ENCODE data around the gene TCN2.

The TCN2 gene

DNA sequence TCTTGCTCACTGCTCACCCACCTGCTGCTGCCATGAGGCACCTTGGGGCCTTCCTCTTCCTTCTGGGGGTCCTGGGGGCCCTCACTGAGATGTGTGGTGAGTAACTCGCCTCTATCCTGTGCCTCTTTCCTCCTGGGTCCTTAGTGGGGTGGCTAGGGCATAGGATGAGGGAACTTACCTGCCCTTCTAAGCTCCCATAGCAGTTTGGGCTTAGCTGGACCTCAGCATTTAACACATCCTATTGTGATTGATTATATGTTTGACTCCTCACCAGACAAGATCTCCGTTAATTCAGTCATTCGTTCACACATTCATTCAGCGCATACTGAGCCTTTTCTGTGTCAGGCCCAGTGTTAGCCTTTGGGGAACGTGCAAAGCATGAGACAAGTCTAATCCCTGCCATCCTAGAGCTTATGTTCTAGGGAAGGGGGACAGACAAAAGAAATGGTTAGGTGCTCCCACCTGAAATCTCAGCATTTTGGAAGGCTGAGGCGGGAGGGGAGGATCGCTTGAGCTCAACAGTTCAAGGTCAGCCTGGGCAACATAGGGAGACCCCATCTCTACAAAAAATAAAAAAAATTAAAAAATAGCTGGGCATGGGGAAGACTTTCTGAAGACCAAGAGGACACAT lies 441 bp downstream of the TCN2 start:
- ChIA-PET POLR2A (interaction anchor here (0.6 to 1.0 kb wide), 3 partner anchors 9 to 42 kb away, joined by 3 to 5 read pairs (median 5); no protein-coding TSS in a partner anchor), CTCF (interaction anchor here (1.0 to 5.1 kb wide), 10 partner anchors 9 to 320 kb away, joined by 3 to 58 read pairs (median 10); partner anchors contain the start of genes PES1 and SLC35E4)
- no peak for DNase-seq (ENCODE audit: extremely low spot score)
- TF ChIP-seq, protein P1, sequence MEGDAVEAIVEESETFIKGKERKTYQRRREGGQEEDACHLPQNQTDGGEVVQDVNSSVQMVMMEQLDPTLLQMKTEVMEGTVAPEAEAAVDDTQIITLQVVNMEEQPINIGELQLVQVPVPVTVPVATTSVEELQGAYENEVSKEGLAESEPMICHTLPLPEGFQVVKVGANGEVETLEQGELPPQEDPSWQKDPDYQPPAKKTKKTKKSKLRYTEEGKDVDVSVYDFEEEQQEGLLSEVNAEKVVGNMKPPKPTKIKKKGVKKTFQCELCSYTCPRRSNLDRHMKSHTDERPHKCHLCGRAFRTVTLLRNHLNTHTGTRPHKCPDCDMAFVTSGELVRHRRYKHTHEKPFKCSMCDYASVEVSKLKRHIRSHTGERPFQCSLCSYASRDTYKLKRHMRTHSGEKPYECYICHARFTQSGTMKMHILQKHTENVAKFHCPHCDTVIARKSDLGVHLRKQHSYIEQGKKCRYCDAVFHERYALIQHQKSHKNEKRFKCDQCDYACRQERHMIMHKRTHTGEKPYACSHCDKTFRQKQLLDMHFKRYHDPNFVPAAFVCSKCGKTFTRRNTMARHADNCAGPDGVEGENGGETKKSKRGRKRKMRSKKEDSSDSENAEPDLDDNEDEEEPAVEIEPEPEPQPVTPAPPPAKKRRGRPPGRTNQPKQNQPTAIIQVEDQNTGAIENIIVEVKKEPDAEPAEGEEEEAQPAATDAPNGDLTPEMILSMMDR (IDR thresholded peaks at IDR 0.05; ENCODE audit: control extremely low read depth, extremely low read depth, low read depth, missing control alignments), result no peak

DNA sequence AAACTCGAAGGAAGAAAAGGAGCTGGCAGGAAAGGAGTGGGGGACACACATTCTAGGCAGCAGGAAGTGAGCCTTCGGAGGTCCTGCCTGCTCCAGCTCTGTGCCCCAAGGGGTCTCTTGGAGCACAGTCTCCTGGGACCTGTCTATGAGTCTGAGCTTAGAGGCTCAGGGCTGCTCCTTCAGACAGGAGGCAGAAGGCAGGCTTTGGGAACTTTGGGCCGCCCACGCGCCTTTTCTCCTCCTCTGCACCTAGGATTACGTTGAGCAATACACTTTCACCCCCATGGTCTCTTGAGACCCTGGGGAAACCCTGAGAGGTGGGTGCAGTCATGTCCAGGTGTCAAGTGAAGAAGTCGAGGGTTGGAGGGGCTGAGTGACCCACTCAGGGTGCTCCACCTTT lies 965 bp downstream of the TCN2 start:
- ChIA-PET POLR2A (interaction anchor here (1.0 kb wide), 1 partner anchor 9 kb away, joined by 3 read pairs; no protein-coding TSS in a partner anchor), CTCF (interaction anchor here (1.0 to 5.1 kb wide), 9 partner anchors 9 to 321 kb away, joined by 3 to 58 read pairs (median 14); partner anchors contain the start of genes PES1 and SLC35E4)
- TF ChIP-seq, protein P1 (IDR thresholded peaks at IDR 0.05; ENCODE audit: control extremely low read depth, extremely low read depth, low read depth, missing control alignments), result no peak
- DNase-seq (ENCODE audit: extremely low spot score), result peak; percentile 39

DNA sequence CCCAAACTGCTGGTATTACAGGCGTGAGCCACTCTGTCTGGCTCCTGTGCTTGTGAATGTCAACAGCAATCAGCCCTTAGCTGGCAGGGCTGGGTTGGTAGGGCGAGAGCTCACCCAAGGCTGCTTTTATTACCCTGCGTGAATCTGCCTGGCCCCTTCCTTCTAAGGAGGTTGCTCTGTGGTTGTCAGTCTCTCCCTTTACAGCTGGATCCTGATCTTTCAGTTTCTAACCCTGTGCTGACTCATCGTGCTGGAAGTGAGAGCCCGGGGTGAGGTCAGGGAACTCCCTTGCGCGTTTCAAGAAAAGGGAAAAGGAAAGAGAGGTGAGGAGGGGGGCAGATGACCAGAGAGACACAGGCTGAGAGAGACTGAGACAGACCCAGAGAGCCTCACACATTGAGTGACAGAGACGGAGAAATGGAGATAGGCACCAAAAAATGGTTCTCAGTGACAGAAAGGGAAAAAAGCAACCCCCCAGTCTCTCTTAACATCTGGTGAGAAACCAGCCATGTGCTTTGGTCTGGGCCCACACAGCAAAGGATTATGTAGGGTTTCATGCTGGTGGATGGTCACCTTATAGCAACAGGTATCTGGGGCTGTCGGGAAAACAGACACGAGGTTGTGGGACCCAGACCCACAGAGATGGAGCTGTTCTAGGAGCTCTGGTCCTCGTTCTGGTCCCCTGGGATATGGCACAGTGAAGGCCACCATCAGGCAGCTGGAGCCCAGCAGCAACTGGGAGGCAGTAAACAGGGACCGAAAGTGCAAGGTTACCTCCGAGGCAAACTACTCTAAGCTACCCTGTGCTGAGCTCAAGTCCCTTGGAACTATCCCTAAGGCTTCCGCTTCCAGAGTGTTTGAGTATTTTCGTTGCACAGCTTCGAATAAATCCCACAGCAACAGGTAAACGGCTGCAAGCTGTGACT lies 2.5 kb downstream of the TCN2 start:
- CTCF ChIA-PET, result interaction anchor here (0.7 to 5.1 kb wide), 7 partner anchors 9 to 322 kb away, joined by 3 to 58 read pairs (median 4); partner anchors contain the start of gene SLC35E4
- POLR2A ChIA-PET, result no interaction called here
- peak; percentile 60 for DNase-seq (ENCODE audit: extremely low spot score)
- TF ChIP-seq, protein P1 (IDR thresholded peaks at IDR 0.05; ENCODE audit: control extremely low read depth, extremely low read depth, low read depth, missing control alignments), result no peak

DNA sequence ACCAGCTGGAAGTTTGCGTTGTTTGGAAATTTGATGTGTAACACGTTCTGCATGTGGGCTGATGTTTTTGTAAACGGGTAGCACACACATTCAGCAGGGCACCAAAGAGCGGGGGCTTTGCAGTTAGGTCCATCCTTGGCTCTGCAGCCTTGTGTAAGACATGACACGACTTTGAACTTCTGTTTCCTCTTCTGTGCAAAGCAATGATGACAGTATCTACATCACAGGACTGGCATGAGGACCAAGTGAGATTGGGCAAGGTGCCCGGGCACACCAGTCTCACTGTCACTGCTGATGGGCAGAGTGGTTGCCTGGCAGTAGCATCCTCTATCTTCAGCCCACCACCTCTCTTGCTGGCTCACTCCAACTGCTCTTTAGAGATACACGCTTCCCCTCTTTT lies 3.3 kb downstream of the TCN2 start:
- TF ChIP-seq, protein P1 (IDR thresholded peaks at IDR 0.05; ENCODE audit: control extremely low read depth, extremely low read depth, low read depth, missing control alignments), result no peak
- ChIA-PET POLR2A (no interaction called here), CTCF (interaction anchor here (0.9 to 5.1 kb wide), 5 partner anchors 8 to 145 kb away, joined by 3 to 58 read pairs (median 4); partner anchors contain the start of gene SLC35E4)
- DNase-seq (ENCODE audit: extremely low spot score), result no peak

DNA sequence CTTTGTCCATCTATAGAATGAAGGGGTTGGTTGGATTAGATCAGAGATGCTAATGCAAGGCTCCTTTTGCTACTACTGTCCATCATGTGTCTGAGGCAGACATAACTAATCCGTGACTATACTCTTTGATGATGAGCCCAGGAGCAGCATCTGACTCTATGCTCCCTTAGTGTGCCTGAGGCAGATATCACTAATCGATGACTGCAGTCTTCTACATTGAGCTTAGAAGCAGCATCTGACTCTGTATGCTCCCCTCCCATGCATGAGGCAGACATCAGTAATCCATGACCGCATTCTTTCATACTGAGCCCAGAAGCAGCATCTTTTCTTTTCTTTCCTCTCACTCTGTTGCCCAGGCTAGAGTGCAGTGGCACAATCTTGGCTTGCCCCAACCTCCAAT lies 4.2 kb downstream of the TCN2 start:
- ChIA-PET POLR2A (no interaction called here), CTCF (interaction anchor here (1.0 kb wide), 1 partner anchor 9 kb away, joined by 3 read pairs; no protein-coding TSS in a partner anchor)

More for the DNA sequence above, 4.2 kb downstream of the TCN2 start:
- no peak for DNase-seq (ENCODE audit: extremely low spot score)
- TF ChIP-seq, protein P1 (IDR thresholded peaks at IDR 0.05; ENCODE audit: control extremely low read depth, extremely low read depth, low read depth, missing control alignments), result no peak

All from GM10248 (cell line).